Measurements from ENCODE around the gene UBL5.
A peak's percentile ranks its signal among the peaks of the same experiment; 100 is the strongest.

DNA sequence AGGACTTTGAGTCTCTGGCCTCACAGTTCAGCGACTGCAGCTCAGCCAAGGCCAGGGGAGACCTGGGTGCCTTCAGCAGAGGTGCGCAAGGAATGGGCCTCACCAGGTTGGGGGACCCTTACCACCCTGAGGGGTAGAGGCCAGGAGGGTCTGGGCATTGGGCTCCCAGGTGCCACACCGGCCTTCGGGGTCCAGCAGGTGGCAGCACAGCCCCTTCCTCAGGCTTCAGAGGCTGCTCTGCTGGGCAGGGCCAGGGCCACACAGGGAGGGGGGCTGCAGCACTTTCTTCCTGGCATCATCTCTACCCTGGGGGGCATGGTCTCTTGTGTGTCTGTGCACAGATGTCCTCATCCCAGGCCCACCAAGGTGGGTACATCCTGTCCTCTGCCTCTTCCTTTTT, 20.3 kb downstream of the UBL5 start:
- TF ChIP-seq, protein P1, sequence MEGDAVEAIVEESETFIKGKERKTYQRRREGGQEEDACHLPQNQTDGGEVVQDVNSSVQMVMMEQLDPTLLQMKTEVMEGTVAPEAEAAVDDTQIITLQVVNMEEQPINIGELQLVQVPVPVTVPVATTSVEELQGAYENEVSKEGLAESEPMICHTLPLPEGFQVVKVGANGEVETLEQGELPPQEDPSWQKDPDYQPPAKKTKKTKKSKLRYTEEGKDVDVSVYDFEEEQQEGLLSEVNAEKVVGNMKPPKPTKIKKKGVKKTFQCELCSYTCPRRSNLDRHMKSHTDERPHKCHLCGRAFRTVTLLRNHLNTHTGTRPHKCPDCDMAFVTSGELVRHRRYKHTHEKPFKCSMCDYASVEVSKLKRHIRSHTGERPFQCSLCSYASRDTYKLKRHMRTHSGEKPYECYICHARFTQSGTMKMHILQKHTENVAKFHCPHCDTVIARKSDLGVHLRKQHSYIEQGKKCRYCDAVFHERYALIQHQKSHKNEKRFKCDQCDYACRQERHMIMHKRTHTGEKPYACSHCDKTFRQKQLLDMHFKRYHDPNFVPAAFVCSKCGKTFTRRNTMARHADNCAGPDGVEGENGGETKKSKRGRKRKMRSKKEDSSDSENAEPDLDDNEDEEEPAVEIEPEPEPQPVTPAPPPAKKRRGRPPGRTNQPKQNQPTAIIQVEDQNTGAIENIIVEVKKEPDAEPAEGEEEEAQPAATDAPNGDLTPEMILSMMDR (IDR thresholded peaks at IDR 0.05): peak in 4 of 6 experiments; percentile 18 to 25 (median 20)
- TF ChIP-seq POLR2A (IDR thresholded peaks at IDR 0.05): no peak
